Inflammatory macrophage treated with lipopolysaccharide for 1 hour (primary cell): ENCODE measurements around the gene MXRA8.
A peak's percentile ranks its signal among the peaks of the same experiment; 100 is the strongest.

Experiments
- DNase-seq, 2 donors: peaks; one replicate each; pipeline ENCODE4 v3.0.0-alpha.2; 2020 to 2022

Gene MXRA8

DNA sequence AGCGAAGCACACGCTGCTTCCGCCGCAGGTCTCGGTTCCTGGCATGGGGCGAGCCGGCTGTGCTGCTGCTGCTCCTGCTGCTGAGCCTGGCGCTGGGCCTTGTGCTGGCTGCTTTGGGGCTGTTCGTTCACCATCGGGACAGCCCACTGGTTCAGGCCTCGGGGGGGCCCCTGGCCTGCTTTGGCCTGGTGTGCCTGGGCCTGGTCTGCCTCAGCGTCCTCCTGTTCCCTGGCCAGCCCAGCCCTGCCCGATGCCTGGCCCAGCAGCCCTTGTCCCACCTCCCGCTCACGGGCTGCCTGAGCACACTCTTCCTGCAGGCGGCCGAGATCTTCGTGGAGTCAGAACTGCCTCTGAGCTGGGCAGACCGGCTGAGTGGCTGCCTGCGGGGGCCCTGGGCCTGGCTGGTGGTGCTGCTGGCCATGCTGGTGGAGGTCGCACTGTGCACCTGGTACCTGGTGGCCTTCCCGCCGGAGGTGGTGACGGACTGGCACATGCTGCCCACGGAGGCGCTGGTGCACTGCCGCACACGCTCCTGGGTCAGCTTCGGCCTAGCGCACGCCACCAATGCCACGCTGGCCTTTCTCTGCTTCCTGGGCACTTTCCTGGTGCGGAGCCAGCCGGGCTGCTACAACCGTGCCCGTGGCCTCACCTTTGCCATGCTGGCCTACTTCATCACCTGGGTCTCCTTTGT lies 24.7 kb downstream of the MXRA8 start:
- no peak for DNase-seq

DNA sequence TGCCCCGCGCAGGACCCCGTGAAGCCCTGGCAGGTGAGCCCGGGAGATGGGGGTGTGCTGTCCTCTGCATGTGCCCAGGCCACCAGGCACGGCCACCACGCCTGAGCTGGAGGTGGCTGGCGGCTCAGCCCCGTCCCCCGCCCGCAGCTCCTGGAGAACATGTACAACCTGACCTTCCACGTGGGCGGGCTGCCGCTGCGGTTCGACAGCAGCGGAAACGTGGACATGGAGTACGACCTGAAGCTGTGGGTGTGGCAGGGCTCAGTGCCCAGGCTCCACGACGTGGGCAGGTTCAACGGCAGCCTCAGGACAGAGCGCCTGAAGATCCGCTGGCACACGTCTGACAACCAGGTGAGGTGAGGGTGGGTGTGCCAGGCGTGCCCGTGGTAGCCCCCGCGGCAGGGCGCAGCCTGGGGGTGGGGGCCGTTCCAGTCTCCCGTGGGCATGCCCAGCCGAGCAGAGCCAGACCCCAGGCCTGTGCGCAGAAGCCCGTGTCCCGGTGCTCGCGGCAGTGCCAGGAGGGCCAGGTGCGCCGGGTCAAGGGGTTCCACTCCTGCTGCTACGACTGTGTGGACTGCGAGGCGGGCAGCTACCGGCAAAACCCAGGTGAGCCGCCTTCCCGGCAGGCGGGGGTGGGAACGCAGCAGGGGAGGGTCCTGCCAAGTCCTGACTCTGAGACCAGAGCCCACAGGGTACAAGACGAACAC lies 25.4 kb downstream of the MXRA8 start:
- no peak for DNase-seq

GRCh38 chr1:1332031-1332755 lies 26.2 kb downstream of the MXRA8 start:
- DNase-seq, result no peak

GRCh38 chr1:1331068-1331965 lies 27.0 kb downstream of the MXRA8 start, which contains the start of gene TAS1R3:
Gene TAS1R3 (plus strand): TSS chr1:1331280. CDS start chr1:1331346, 66 bp downstream.
- DNase-seq, result no peak

DNA sequence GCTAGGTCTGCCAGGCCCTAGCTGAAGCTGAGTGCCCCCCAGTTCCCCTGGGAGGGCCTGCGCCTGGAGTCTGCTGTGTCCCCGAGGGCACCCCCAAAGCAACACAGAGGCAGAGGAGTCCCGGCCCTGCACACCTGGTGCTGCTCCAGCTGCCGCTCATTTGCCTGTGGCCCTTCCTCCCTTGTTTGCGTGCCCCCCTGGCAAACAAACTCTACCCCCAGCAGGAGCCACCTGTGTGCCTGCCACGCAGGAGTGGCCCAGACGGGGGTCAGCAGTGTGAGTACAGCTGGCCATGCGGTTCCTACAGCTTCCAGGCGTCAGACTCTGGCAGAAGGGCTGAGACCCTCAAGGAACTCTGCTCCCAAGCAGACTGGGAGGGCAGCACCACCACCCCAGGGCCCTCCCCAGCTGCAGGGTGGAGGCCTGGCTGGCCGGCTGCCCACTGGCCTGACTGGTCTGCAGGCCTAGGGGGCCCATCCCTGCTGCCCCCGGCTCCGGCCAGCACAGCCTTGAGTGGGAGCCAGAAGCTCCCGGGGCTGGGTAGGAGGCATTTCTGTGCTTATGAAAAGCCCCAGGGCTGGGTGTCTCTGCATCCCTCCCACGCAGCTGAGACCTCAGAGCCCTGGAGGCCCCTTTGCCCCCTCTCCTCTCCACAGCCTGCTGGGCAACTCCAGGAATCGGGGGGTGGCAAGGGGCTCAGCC lies 27.8 kb downstream of the MXRA8 start:
- DNase-seq, result no peak

DNA sequence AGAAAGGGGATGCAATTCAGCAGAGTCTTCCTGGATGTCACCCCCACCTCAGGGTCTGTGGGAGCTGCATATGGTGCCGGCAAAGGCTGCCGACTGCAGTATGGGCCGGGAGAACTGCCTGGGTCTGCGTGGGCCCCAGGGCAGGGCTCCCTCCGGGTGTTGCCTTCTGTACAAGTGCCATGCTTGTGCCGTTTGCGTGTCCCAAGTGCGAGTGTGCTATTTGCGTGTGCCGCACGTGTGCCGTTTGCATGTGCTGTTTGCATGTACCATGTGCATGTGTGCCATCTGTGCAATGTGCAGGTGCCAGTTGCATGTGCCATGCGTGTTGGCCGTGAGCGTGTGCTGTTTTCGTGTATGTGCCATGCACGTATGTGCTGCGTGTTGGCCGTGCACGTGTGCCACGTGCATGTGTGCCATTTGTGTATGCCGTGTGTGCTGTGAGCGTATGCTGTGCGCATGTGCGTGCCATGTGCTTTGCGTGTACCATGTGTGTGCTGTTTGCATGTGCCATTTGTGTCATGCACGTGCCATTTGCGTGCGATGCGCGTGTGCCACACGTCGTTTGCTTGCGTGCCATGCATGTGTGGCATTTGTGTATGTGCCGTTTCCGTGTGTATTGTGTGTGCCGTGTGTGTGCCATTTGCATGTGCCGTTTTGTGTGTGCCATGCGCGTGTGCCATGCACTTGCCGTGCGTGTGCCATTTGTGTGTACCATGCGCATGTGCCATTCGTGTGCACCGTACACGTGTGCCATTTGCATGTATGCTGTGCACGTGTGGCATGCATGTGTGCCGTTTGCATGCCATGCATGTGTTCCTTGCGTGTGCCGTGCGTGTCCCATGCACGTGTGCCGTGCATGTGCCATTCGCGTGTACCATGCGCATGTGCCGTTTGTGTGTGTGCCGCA lies 28.8 kb downstream of the MXRA8 start:
- DNase-seq, result no peak

DNA sequence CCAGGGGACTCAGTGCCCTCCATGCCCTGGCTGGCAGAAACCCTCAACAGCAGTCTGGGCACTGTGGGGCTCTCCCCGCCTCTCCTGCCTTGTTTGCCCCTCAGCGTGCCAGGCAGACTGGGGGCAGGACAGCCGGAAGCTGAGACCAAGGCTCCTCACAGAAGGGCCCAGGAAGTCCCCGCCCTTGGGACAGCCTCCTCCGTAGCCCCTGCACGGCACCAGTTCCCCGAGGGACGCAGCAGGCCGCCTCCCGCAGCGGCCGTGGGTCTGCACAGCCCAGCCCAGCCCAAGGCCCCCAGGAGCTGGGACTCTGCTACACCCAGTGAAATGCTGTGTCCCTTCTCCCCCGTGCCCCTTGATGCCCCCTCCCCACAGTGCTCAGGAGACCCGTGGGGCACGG lies 30.1 kb downstream of the MXRA8 start:
- DNase-seq, result no peak

DNA sequence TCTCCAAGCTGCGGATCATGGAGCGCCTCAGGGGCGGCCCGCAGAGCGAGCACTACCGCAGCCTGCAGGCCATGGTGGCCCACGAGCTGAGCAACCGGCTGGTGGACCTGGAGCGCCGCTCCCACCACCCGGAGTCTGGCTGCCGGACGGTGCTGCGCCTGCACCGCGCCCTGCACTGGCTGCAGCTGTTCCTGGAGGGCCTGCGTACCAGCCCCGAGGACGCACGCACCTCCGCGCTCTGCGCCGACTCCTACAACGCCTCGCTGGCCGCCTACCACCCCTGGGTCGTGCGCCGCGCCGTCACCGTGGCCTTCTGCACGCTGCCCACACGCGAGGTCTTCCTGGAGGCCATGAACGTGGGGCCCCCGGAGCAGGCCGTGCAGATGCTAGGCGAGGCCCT lies 31.1 kb downstream of the MXRA8 start:
- no peak for DNase-seq

GRCh38 chr1:1326075-1326605 lies 32.2 kb downstream of the MXRA8 start:
- no peak for DNase-seq

GRCh38 chr1:1325288-1326074 lies 32.9 kb downstream of the MXRA8 start:
- no peak for DNase-seq

- peak; percentile 84 to 92 for DNase-seq
These were observed 33.6 kb downstream of the MXRA8 start, which contains the start of the genes CPTP and INTS11 for GRCh38 chr1:1324524-1325287. Gene CPTP (plus strand): TSS chr1:1324802. CDS start chr1:1326911, 2,109 bp downstream. Gene INTS11 (minus strand): TSS chr1:1324660. CDS start chr1:1324608, 52 bp downstream.

- DNase-seq, result no peak
These were observed 34.3 kb downstream of the MXRA8 start for GRCh38 chr1:1324084-1324523.

- DNase-seq, result no peak
These were observed 35.4 kb downstream of the MXRA8 start for GRCh38 chr1:1322952-1323351.

DNA sequence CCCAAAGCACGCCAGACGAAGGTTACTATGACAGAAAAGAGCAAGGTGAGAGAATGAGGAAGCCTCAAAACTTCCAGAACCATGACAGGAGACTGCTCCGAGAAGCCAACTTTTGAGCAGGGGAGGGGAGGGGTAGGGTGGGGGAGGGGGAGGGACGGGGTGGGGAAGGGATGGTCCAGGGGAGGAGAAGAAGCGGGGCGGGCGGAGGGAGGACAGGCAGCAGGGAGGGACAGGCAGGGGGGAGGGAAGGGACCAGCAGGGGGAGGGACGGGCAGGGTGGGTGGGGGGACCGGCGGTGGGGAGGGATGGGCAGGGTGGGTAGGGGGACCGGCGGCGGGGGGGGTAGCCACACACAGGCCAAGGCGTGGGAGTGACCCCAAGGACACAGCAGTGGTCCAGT lies 35.9 kb downstream of the MXRA8 start:
- DNase-seq, result no peak

DNA sequence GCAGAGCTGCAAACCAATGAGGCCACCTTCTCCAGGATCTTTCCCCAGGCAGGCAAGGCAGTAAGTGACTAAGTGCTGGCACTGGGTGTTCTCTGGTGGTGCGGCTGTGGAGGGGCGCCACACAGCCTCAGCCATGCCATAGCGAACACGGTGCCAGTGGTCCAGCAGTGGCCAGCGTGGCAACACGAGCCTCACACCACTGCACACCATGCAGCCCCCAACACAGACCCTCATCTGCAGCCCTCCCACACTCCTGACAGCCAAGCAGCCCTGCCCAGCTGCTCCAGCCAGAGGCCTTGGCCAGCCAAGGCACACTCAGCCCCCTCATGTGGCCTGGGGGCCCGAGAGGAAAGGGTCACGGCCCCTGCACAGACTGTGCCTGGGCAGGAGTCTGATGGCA lies 36.9 kb downstream of the MXRA8 start:
- no peak for DNase-seq

DNA sequence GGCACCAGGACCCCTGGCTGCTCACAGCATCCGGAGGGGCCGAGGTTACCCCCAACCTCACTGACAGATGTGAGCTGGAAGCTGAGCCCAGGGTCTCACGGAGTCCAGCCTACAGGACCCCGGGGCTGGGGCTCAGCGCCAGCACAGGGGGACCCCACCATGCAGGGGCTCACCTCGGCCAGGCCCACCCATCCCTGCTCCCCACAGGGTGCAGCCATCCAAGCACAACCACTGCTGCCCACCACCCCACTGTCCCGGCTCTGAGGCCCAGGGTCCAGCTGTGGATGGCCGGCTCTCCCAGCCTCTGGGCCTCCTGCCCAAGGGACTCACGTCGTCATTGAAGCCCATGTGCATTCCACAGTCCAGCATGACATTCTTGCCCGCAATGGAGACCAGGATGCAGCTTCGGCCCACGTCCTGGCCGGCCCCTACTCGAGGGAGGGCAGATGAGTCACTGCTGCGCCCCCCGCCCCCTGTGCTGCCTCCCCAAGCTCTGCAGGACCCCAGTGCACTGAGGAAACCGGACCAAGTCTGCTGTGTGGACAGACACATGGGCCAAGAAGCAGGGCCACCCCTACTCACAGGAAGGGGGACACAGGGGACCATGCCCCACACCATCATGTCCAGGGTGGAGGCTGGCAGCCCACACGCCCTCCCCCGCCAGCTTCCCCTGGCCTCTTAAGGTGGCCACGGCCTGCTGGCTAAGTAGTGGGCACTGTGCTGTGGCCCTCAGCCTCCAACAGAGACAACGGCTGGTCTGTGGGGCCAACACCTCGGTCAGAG lies 37.5 kb downstream of the MXRA8 start:
- no peak for DNase-seq

GRCh38 chr1:1319646-1319941 lies 38.8 kb downstream of the MXRA8 start:
- no peak for DNase-seq
